Activated naive CD8-positive, alpha-beta T cell treated with anti-CD3 and anti-CD28 coated beads, Interleukin-2, amount 50 U/mL, for 24 hours (primary cell): ENCODE results near the gene EPG5.
"Not testable (repeated sequence)": the region's sequence is repeated elsewhere in the genome, so short reads cannot be mapped to it uniquely, and the experiment has no call there.

Source experiments
- ATAC-seq: fragments of 150-1000 bp; cut with Tn5 transposase; one replicate; pipeline ENCODE4 v1.10.0; 2021
- DNase-seq: peaks from one replicate; pipeline ENCODE4 v3.0.0; 2021
- H3K27ac Mint-ChIP-seq: one replicate; pipeline ENCODE4 v1.8.0; 2021; ENCODE audit warnings: mild to moderate bottlenecking, mixed read lengths
- H3K27me3 Mint-ChIP-seq: one replicate; pipeline ENCODE4 v1.8.0; 2021; ENCODE audit warnings: mixed read lengths
- H3K36me3 Mint-ChIP-seq: one replicate; pipeline ENCODE4 v1.8.0; 2021; ENCODE audit warnings: low read depth, mixed read lengths
- H3K4me1 Mint-ChIP-seq: one replicate; pipeline ENCODE4 v1.8.0; 2021; ENCODE audit warnings: mixed read lengths
- H3K4me3 Mint-ChIP-seq: one replicate; pipeline ENCODE4 v1.8.0; 2021; ENCODE audit warnings: mild to moderate bottlenecking, moderate library complexity, mixed read lengths
- H3K9me3 Mint-ChIP-seq: one replicate; pipeline ENCODE4 v1.8.0; 2021; ENCODE audit warnings: mixed read lengths

EPG5 gene

DNA sequence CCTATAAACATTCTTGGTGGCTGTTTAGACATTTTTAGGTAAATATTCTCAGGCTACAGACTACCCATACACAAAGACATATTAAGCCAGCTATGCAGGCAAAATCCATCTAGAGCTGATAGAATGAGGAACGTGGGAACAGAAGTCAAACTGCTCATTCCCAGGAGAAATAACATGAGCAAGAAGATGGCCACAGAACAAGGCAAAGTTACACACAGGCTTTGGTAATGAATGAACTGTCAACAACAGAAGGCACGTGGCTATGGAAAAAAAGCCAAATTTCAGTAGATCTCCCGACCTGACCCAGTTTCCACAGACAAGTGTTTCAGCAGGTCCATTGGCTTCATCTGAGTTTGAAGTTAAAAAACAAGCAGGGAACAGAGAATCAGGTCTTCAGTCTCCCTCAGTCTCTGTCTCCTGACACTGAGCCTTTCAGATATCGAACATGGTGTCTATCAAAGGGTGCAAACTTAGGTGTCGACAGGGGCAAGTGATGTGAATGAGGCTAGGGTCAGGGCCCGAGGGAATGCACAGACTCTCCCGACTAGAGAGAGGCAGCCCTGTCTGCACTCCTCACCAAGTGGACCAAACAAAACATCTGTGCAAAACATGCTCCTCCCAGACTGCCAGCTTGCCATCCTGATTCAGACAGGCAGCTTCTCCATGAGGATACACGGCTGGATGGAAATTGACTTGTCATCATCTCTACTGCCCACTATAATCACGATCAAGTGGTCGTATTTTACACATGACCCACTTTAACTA, 115.8 kb downstream of the EPG5 start:
- Mint-ChIP-seq H3K27ac (no peak overlapping the region), H3K27me3 (no peaks in the 10 kb centered on the region), H3K36me3 (peaks cover 24% of the 10 kb centered on the region), H3K4me1 (peaks cover 25% of the 10 kb centered on the region), H3K9me3 (no peaks in the 10 kb centered on the region), H3K4me3 (no peak overlapping the region)
- no peak for ATAC-seq
- no peak for DNase-seq

DNA sequence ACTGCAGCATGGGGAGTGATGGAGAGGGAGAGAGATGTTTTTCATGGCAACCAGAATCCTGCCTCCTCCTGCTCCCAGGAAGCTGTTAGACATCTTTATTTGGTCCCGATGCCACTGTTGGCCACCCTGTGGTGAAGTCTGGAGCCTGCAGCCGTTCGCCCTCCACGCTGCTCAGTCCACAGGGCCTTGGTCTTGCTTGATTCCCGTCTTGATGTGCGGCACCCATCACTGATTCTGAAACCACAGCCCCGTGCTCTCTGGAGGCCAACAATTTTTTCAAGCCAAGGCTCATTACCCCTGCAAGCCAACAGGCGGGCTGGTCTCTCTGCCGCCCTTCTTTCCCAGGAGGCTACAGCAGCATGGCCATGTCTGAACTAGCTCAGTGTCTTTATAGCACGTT, 117.1 kb downstream of the EPG5 start:
- ATAC-seq (no peak), DNase-seq (no peak)
- no peak overlapping the region for H3K27ac Mint-ChIP-seq
- H3K4me1 Mint-ChIP-seq: peaks cover 26% of the 10 kb centered on the region
- no peaks in the 10 kb centered on the region for H3K9me3 Mint-ChIP-seq
- no peak overlapping the region for H3K4me3 Mint-ChIP-seq
- no peaks in the 10 kb centered on the region for H3K27me3 Mint-ChIP-seq
- H3K36me3 Mint-ChIP-seq: peaks cover 18% of the 10 kb centered on the region

DNA sequence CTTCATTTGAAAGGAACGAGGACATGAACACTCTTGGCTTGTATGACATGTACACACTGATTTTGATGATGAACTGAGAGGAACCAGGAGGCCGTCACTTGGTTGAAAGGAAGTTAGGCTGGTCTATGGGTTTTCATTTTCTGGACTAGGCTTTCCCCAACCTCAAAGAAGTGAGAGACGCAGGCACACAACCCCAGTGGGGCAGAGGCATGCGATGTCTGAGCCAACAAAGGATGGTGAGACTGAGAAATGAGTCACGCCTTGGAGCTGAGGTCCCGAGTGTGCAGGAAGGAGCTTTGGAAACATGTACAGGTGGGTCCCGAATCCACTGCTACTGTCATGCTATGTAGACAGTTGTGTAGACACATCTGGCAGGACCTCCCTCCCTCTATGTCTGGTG, 117.6 kb downstream of the EPG5 start:
- H3K27ac Mint-ChIP-seq: peak overlapping the region; percentile 47
- peaks cover 15% of the 10 kb centered on the region for H3K36me3 Mint-ChIP-seq
- ATAC-seq (peak; percentile 62), DNase-seq (no peak)
- H3K9me3 Mint-ChIP-seq: no peaks in the 10 kb centered on the region
- H3K4me3 Mint-ChIP-seq: no peak overlapping the region
- no peaks in the 10 kb centered on the region for H3K27me3 Mint-ChIP-seq
- H3K4me1 Mint-ChIP-seq: peaks cover 28% of the 10 kb centered on the region

DNA sequence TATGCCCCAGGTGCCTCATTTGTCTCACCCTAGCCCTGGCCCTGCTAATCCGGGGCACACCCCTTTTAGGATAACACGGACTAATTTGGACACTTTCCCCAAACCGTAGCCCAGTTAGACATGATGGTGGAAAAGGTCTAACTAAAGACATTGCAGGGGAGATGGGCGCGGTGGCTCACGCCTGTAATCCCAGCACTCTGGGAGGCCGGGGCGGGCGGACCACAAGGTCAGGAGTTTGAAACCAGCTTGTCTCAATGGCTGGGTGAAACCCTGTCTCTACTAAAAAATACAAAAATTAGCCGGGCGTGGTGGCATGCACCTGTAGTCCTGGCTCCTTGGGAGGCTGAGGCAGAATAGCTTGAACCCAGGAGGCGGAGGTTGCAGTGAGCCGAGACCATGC, 118.5 kb downstream of the EPG5 start:
- Mint-ChIP-seq H3K4me1 (peaks cover 28% of the 10 kb centered on the region), H3K36me3 (peaks cover 15% of the 10 kb centered on the region)
- H3K9me3 Mint-ChIP-seq, DNase-seq, H3K27ac Mint-ChIP-seq, H3K4me3 Mint-ChIP-seq, H3K27me3 Mint-ChIP-seq, ATAC-seq: not testable (repeated sequence)

DNA sequence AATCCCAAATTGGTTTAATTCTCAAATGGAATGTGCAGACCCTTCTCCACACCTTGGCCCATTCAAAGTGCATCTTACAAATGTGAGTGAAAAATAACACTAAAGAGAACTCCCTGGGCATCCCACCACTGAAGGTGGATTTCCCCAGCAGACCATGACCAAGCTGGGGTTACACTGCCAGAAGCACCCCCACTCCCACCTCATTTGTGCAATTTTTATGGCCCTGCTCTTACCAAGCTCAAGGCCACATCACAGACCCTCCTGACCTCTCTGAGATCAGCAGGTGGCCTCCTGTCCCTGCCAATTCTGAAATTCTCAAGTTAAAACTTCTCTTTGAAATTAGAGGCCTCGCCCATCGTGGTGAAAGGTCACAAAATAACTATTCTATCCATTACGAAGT, 120.0 kb downstream of the EPG5 start:
- no peak overlapping the region for H3K4me3 Mint-ChIP-seq
- H3K27me3 Mint-ChIP-seq: no peaks in the 10 kb centered on the region
- H3K36me3 Mint-ChIP-seq: peaks cover 9% of the 10 kb centered on the region
- DNase-seq (no peak), ATAC-seq (peak; percentile 66)
- peak overlapping the region; percentile 85 for H3K27ac Mint-ChIP-seq
- H3K4me1 Mint-ChIP-seq: peaks cover 28% of the 10 kb centered on the region
- no peaks in the 10 kb centered on the region for H3K9me3 Mint-ChIP-seq

DNA sequence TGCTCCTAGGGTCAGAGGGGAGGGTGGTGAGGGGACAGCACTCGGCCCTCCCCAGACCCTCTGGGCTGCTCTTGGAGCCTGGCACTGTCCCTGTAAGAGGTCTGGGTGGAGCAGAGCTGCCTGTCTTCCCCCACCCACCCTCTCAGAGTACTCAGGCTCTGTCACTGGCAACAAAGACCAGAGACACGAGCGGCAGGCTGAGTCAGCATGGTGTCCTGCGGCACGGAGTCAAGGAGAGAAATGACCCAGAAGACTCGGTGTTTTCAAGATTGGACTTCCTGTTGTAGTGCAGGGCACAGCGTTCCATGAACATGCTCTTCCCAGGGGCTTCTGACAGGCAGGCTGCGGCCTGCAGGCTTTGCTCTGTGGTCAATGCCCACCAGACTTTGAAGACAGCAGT, 121.7 kb downstream of the EPG5 start:
- peaks cover 3% of the 10 kb centered on the region for H3K36me3 Mint-ChIP-seq
- H3K27ac Mint-ChIP-seq: no peak overlapping the region
- ATAC-seq: no peak

DNA sequence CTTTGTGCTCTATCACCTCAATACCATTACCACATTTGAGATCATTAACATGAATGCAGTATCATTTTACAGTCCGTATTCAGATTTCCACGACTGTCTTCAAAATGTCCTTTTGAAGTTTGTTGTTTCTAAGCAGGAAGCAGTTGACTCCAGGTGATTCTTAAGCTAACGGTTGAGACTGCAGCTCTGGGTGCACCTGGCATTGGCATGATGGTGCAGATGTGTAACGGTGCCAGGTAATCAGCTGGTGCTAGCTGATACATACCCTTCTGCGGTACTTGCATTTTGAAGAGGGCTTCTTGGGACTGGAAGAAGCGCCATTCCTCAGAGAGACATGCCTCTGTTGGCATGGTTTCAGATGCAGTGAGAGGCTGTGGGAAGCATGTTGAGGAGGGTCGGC, 122.2 kb downstream of the EPG5 start:
- Mint-ChIP-seq H3K4me3 (no peak overlapping the region), H3K27me3 (peaks cover 2% of the 10 kb centered on the region), H3K27ac (no peak overlapping the region), H3K9me3 (no peaks in the 10 kb centered on the region), H3K4me1 (peaks cover 28% of the 10 kb centered on the region), H3K36me3 (peaks cover 3% of the 10 kb centered on the region)
- DNase-seq (no peak), ATAC-seq (no peak)

More for the DNA sequence above, 121.7 kb downstream of the EPG5 start:
- Mint-ChIP-seq H3K4me1 (peaks cover 28% of the 10 kb centered on the region), H3K4me3 (no peak overlapping the region), H3K9me3 (no peaks in the 10 kb centered on the region), H3K27me3 (peaks cover under 1% of the 10 kb centered on the region)
- no peak for DNase-seq

DNA sequence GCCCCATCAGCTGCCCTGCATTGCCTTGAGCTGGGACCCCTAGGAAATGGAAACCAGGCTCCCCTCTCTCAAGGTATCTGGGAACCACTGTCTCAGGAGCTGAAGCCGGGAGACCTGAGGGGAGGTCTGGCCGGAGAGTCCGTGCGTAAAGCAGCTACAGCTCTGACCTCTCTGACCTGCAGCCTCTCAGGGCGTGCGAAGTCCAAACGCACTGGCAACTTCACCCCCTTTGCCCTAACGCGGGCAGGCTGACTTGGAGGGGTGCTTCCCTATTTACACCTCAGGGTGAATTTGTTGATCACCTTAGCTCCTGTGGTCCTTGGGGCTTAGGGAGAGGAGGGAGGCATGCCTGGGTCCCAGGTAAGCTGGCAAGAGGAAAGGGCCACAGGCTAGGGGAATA, 124.1 kb downstream of the EPG5 start:
- DNase-seq (no peak), ATAC-seq (no peak)
- Mint-ChIP-seq H3K9me3 (no peaks in the 10 kb centered on the region), H3K27me3 (peaks cover 17% of the 10 kb centered on the region), H3K4me1 (peaks cover 24% of the 10 kb centered on the region), H3K36me3 (no peaks in the 10 kb centered on the region), H3K4me3 (no peak overlapping the region), H3K27ac (no peak overlapping the region)

DNA sequence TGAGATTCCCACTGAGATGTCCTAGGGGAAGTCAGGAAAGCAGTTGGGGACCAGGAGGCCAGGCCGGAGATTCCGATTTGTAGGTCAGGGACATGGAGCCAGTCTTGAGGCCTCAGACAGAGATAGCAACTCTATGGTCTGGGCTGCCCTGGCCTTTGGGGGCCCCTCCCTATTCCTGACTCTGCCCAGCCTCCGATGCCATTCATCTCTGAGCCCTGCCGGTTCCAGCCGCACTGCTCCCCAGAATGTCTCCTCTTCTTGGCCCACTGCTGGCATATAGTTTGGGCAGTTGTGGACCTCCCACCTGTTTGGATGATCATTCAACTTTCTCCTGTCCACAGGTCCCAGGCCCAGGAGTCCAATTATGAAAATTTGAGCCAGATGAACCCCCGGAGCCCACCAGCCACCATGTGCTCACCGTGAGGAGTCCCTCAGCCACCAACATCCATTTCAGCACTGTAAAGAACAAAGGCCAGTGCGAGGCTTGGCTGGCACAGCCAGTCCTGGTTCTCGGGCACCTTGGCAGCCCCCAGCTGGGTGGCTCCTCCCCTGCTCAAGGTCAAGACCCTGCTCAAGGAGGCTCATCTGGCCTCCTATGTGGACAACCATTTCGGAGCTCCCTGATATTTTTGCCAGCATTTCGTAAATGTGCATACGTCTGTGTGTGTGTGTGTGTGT, 125.2 kb downstream of the EPG5 start:
- no peak for ATAC-seq
- peaks cover 15% of the 10 kb centered on the region for H3K4me1 Mint-ChIP-seq
- no peak for DNase-seq
- H3K27me3 Mint-ChIP-seq: peaks cover 21% of the 10 kb centered on the region
- H3K9me3 Mint-ChIP-seq: no peaks in the 10 kb centered on the region
- H3K4me3 Mint-ChIP-seq: no peak overlapping the region
- H3K36me3 Mint-ChIP-seq: no peaks in the 10 kb centered on the region
- no peak overlapping the region for H3K27ac Mint-ChIP-seq

DNA sequence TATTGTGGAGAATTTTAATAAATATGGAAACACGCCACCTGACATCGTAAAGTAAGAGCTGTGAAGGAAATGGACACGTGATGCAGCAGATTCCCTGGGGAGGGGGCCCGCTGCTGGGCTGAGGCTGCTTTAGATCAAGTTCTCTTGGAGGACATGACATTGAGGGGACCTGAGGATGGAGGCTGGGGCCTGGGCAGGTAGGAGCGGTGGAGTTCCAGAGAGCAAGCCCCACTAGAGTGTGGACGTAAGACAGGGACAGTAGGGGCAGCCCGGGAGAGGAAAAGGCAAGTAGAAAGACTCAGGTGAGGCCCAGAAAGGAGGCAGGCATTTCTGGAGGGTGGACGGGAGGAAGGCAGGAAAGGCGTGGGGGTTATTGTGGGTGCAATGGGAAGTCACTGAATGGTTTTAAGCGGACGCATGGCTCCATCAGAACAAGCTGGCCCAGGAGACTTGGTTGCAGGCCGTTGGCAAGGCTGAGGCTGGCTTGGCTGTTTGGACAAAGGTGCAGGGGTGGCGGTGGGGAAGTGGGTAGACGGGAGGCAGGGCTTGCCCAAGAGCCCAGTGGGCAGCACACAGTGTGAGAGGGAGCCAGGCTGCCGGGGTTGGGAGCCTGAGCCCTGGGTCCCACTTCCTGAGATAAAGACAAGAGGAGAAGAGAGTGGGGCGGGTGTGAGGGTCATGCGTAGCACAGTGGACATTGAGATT, 125.9 kb downstream of the EPG5 start:
- ATAC-seq (no peak), DNase-seq (no peak)
- no peak overlapping the region for H3K27ac Mint-ChIP-seq
- no peaks in the 10 kb centered on the region for H3K9me3 Mint-ChIP-seq
- H3K4me1 Mint-ChIP-seq: peaks cover 12% of the 10 kb centered on the region
- H3K36me3 Mint-ChIP-seq: no peaks in the 10 kb centered on the region
- no peak overlapping the region for H3K4me3 Mint-ChIP-seq
- H3K27me3 Mint-ChIP-seq: peaks cover 25% of the 10 kb centered on the region

DNA sequence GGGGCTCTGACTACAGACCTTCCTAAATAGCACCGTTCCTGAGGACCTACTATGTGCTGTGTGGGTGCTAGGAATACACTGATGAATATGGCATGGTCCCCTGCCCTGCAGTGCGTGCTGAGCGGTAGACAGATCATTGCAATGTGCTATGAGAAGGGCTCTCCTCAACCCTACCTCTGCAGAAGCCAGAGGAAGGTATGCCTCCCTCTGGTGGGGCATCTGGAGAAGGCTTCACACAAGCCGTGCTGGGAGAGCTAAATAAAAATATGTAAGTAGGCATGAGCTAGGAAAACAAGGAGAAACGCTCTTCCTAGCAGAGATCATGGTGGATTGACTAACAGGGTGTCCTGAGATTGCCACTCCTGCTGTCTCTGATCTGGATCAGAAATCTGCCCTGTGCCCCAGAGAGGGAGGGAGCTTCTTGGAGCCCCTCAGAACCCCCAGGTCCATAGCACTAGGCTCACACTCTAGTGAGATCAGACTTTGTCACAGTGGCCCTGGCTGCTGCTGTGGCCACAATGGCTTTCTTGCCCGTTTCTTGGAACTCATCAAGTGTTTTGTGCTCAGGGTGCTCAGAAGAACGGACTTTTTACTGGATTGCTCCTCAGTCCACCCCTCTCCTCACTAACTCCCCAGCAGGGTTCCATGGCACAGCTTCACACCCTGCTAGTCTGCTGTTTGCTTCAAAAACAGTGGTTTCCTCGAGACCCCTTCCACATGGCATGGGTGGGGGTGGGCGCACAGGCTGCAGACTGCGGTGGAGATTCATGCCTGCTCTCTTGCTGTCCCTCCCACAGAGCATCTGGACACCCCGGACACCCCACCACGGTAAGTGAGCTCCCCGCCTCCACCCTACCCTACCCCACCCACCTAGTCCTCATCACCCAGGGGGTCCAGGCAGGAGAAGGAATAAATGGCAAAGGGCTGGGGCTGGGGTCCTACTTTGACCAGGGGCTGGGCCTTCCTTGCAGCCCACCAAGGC, 127.4 kb downstream of the EPG5 start:
- DNase-seq (no peak), ATAC-seq (peak; percentile 58)
- Mint-ChIP-seq H3K27ac (no peak overlapping the region), H3K9me3 (no peaks in the 10 kb centered on the region), H3K36me3 (no peaks in the 10 kb centered on the region), H3K4me3 (no peak overlapping the region), H3K27me3 (peaks cover 36% of the 10 kb centered on the region), H3K4me1 (peaks cover 10% of the 10 kb centered on the region)

DNA sequence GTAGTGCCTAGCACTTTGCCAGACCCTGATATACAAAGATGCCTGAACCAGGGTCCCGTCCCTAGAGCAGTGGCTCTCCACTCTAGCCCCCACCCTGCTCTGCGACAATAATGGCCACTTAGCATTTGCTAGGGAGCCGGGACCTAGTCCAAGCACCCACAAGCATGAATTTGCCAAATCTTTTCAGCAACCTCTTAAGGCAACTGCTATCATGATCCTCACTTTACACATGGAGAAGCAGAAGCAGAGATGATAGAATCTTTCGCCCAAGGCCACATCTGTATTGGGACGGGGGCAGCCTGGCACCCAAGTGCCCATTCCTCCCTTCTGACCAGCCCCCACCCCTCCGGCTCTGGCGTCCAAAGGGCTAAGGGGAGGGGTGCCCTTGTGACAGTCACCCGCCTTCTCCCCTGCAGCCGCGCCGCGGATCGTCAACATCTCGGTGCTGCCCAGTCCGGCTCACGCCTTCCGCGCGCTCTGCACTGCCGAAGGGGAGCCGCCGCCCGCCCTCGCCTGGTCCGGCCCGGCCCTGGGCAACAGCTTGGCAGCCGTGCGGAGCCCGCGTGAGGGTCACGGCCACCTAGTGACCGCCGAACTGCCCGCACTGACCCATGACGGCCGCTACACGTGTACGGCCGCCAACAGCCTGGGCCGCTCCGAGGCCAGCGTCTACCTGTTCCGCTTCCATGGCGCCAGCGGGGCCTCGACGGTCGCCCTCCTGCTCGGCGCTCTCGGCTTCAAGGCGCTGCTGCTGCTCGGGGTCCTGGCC, 128.6 kb downstream of the EPG5 start:
- Mint-ChIP-seq H3K4me3 (no peak overlapping the region), H3K27ac (no peak overlapping the region)

DNA sequence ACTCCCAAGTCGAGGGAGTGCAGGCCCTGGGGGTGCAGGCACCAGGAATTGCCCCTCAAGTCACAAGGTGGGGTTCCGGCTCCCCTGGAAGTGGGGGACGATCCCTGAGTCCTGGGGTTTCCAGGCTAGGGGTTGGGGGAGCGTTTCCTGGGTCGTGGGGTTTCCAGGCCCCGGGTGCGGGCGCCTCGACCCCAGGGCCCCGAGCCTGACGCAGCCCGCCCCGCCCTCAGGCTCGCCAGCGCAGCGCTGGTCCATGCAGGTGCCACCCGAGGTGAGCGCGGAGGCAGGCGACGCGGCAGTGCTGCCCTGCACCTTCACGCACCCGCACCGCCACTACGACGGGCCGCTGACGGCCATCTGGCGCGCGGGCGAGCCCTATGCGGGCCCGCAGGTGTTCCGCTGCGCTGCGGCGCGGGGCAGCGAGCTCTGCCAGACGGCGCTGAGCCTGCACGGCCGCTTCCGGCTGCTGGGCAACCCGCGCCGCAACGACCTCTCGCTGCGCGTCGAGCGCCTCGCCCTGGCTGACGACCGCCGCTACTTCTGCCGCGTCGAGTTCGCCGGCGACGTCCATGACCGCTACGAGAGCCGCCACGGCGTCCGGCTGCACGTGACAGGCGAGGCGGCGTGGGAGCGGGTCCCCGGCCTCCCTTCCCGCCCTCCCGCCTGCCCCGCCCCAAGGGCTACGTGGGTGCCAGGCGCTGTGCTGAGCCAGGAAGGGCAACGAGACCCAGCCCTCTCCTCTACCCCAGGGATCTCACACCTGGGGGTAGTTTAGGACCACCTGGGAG, 129.7 kb downstream of the EPG5 start:
- H3K36me3 Mint-ChIP-seq: no peaks in the 10 kb centered on the region
- H3K4me3 Mint-ChIP-seq: no peak overlapping the region
- peaks cover 38% of the 10 kb centered on the region for H3K27me3 Mint-ChIP-seq
- peaks cover 10% of the 10 kb centered on the region for H3K4me1 Mint-ChIP-seq
- ATAC-seq (peak; percentile 55), DNase-seq (peak; percentile 53)
- H3K27ac Mint-ChIP-seq: no peak overlapping the region
- no peaks in the 10 kb centered on the region for H3K9me3 Mint-ChIP-seq

More for the DNA sequence above, 128.6 kb downstream of the EPG5 start:
- no peak for ATAC-seq
- DNase-seq: no peak
- Mint-ChIP-seq H3K9me3 (no peaks in the 10 kb centered on the region), H3K36me3 (no peaks in the 10 kb centered on the region), H3K27me3 (peaks cover 38% of the 10 kb centered on the region), H3K4me1 (peaks cover 10% of the 10 kb centered on the region)
